ENCODE measurements around the gene MC1R. TPM values are rescaled to one million over a fixed set of nuclear protein-coding genes. Genes with fewer than 3 reads are reported as not detected.

Gene MC1R
- total and polyA plus RNA-seq, 2 of the 8 experiments (the other 6 are each of a cell fraction or from before 2014, with no cell fraction given) = 2.2 to 2.9 TPM

GRCh38 chr16:89945654-89946053 is 27.0 kb downstream of the MC1R start:
- Histone ChIP-seq H3K27ac (ENCODE audit: low read depth, low read length) (no peak overlapping the region), H3K56ac (replicated peaks; ENCODE audit: insufficient read length, low read depth, low read length) (no peak overlapping the region), H3K18ac (ENCODE audit: extremely low read depth, low read length) (no peak overlapping the region), H3K9me3 (ENCODE audit: insufficient read depth in 2 of 2, low read depth in 1 of 2, low read length in 1 of 2) (no peaks in the 10 kb centered on the region), H2BK5ac (ENCODE audit: low read depth, low read length) (no peak overlapping the region), H3K4ac (replicated peaks; ENCODE audit: insufficient read length, low read depth, low read length) (no peak overlapping the region), H3K4me2 (ENCODE audit: insufficient read depth in 1 of 2, low read depth in 2 of 2, low read length in 2 of 2) (no peak overlapping the region), H2AK5ac (ENCODE audit: low read depth, low read length) (no peak overlapping the region), H3K4me1 (replicated peaks in 1 of 4; ENCODE audit: control insufficient read depth in 3 of 4, insufficient read depth in 4 of 4, low read length in 3 of 4) (peaks cover 0 to 7% (median 5%) of the 10 kb centered on the region in 4 experiments; a peak in 5 of 7 replicates), H2BK20ac (ENCODE audit: low read length) (no peak overlapping the region), H2BK15ac (ENCODE audit: low read length) (no peak overlapping the region), H3K79me2 (ENCODE audit: control insufficient read depth in 1 of 2, insufficient read depth in 2 of 2, low read length in 2 of 2) (no peaks in the 10 kb centered on the region), H3K14ac (ENCODE audit: insufficient read length) (no peak overlapping the region), H4K91ac (replicated peaks; ENCODE audit: insufficient read length, low read length) (no peak overlapping the region), H2AFZ (ENCODE audit: low read length) (no peak overlapping the region), H3K36me3 (ENCODE audit: control insufficient read depth in 2 of 4, insufficient read depth in 4 of 4, low read length in 3 of 4) (no peaks in the 10 kb centered on the region), H3K27me3 (replicated peaks in 1 of 4; ENCODE audit: control insufficient read depth in 3 of 4, extremely low read depth in 1 of 4, insufficient read depth in 3 of 4, low read length in 3 of 4) (peaks cover 3 to 28% (median 22%) of the 10 kb centered on the region in 4 experiments), H4K5ac (ENCODE audit: insufficient read length, low read depth, low read length) (no peak overlapping the region), H3K23ac (ENCODE audit: insufficient read length) (no peak overlapping the region), H4K20me1 (replicated peaks in 1 of 2; ENCODE audit: control insufficient read depth in 1 of 2, insufficient read depth in 2 of 2, low read length in 2 of 2) (peaks cover 0 to 6% of the 10 kb centered on the region in 2 experiments), H3K4me3 (ENCODE audit: extremely low read depth in 1 of 4, insufficient read depth in 2 of 4, low read depth in 3 of 4, low read length in 4 of 4) (no peak overlapping the region), H2BK12ac (ENCODE audit: low read depth, low read length) (no peak overlapping the region), H3K23me2 (ENCODE audit: low read depth, low read length) (peaks cover 7% of the 10 kb centered on the region; the same call in 1 of the 2 replicates), H3K79me1 (ENCODE audit: low read depth, low read length) (no peaks in the 10 kb centered on the region), H3K9ac (replicated peaks in 1 of 4; ENCODE audit: extremely low read depth in 1 of 4, low read depth in 3 of 4, low read length in 3 of 4) (no peak overlapping the region; a peak in 1 of 7 replicates), H2BK120ac (replicated peaks; ENCODE audit: low read depth, low read length) (no peak overlapping the region), H4K8ac (ENCODE audit: extremely low read depth, insufficient read depth, low read length) (no peak overlapping the region)
- no peak for DNase-seq (ENCODE audit: low read depth in 1 of 2, low spot score in 2 of 2)
- ChIA-PET POLR2A (ENCODE audit: partially characterized antibody) (no interaction called here), CTCF (ENCODE audit: partially characterized antibody) (interaction anchor here (1.1 to 1.3 kb wide), 2 partner anchors 8 to 12 kb away, joined by 3 read pairs; no protein-coding TSS in a partner anchor)
- WGBS, 2 experiments (ENCODE audit: extremely low coverage in 1 of 2, insufficient coverage in 1 of 2, insufficient read length in 1 of 2, insufficient replicate concordance in 2 of 2, low coverage in 1 of 2, low lambda C conversion rate in 2 of 2, missing lambda C conversion rate in 1 of 2) = 69% methylated on average over 7 of the region's 7 CpGs; no CpG with 5 or more reads in 1 of the 2 experiments
- FAIRE-seq = no peak
- TF ChIP-seq, protein P1, sequence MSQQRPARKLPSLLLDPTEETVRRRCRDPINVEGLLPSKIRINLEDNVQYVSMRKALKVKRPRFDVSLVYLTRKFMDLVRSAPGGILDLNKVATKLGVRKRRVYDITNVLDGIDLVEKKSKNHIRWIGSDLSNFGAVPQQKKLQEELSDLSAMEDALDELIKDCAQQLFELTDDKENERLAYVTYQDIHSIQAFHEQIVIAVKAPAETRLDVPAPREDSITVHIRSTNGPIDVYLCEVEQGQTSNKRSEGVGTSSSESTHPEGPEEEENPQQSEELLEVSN (IDR thresholded peaks at IDR 0.05) = no peak
- TF ChIP-seq CHD2 (IDR thresholded peaks at IDR 0.05; ENCODE audit: low read length) (no peak), CBX5 (IDR thresholded peaks at IDR 0.05; ENCODE audit: low read depth, low read length) (no peak), GTF2F1 (IDR thresholded peaks at IDR 0.05; ENCODE audit: borderline replicate concordance, low read depth, low read length) (no peak), ZNF274 (IDR thresholded peaks at IDR 0.05; ENCODE audit: borderline replicate concordance, extremely low read depth, low read length) (no peak), HDAC6 (IDR thresholded peaks at IDR 0.05; ENCODE audit: low read depth, low read length) (no peak), CEBPB (IDR thresholded peaks at IDR 0.05; ENCODE audit: low read depth, low read length) (no peak), USF2 (IDR thresholded peaks at IDR 0.05; ENCODE audit: low read length) (no peak), RXRA (IDR thresholded peaks at IDR 0.05; ENCODE audit: insufficient read depth, low read depth, low read length) (no peak)
- TF ChIP-seq, protein P2, sequence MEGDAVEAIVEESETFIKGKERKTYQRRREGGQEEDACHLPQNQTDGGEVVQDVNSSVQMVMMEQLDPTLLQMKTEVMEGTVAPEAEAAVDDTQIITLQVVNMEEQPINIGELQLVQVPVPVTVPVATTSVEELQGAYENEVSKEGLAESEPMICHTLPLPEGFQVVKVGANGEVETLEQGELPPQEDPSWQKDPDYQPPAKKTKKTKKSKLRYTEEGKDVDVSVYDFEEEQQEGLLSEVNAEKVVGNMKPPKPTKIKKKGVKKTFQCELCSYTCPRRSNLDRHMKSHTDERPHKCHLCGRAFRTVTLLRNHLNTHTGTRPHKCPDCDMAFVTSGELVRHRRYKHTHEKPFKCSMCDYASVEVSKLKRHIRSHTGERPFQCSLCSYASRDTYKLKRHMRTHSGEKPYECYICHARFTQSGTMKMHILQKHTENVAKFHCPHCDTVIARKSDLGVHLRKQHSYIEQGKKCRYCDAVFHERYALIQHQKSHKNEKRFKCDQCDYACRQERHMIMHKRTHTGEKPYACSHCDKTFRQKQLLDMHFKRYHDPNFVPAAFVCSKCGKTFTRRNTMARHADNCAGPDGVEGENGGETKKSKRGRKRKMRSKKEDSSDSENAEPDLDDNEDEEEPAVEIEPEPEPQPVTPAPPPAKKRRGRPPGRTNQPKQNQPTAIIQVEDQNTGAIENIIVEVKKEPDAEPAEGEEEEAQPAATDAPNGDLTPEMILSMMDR (IDR thresholded peaks at IDR 0.05; ENCODE audit: control extremely low read depth in 1 of 3, insufficient read depth in 1 of 3, low read depth in 1 of 3, low read length in 3 of 3) = peak in 2 of 3 experiments; percentile 9 to 11; a peak in 3 of 4 replicates
